Gastrocnemius medialis (tissue), 4 donors: ENCODE measurements around the gene DOC2A.

ENCODE experiments used
- POLR2A ChIP-seq, 2 donors: fragments of 450-650 bp; IDR thresholded peaks; one replicate each; pipeline ENCODE4 v1.6.1; 2017; ENCODE audit warnings: antibody characterized with exemption in 2 of 2, mild to moderate bottlenecking in 2 of 2, moderate library complexity in 2 of 2
- TF ChIP-seq, protein P1 (sequence below), 5 experiments: fragments of 450-650 bp in 3 of 5; fragments of 200-600 bp in 2 of 5; sonication (generic) in 2 of 5; IDR thresholded peaks in 4 of 5; conservative IDR thresholded peaks in 1 of 5; 1 replicate in 4 of 5; 2 replicates in 1 of 5; pipeline ENCODE4 v1.5.1; 2016 to 2019; ENCODE audit warnings: antibody characterized with exemption in 5 of 5, mild to moderate bottlenecking in 3 of 5, moderate library complexity in 3 of 5

DNA sequence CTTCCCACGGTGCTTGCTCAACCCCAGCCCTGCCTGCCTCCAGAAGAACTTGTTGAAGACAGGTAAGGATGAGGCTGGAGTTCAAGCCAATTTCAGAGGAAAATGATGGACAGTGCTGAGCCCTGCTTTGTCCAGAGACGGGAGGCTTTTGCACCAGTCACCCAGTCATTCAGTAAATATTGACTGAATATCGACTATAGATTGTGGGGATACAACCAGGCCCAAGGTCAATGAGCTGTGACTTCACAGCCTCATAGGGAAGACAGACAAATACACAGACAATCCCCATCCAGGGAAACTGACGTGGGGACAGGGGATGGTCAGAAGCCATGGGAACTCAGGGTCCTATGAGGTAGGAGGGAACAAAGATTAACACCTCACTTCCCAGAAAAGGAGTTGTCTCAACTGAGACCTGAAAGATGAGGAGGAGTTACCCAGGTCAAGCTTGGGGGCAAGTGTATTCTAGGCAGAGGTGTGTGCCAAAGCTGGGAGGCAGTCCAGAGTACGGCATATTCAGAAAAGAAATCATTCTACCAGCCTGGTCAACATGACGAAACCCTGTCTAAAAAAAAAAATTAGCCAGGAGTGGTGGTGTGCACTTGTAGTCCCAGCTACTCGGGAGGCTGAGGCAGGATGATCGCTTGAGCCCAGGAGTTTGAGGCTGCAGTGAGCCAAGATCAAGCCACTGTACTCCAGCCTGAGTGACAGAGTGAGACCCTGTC, 5.9 kb upstream of the DOC2A start:
- TF ChIP-seq, protein P1, sequence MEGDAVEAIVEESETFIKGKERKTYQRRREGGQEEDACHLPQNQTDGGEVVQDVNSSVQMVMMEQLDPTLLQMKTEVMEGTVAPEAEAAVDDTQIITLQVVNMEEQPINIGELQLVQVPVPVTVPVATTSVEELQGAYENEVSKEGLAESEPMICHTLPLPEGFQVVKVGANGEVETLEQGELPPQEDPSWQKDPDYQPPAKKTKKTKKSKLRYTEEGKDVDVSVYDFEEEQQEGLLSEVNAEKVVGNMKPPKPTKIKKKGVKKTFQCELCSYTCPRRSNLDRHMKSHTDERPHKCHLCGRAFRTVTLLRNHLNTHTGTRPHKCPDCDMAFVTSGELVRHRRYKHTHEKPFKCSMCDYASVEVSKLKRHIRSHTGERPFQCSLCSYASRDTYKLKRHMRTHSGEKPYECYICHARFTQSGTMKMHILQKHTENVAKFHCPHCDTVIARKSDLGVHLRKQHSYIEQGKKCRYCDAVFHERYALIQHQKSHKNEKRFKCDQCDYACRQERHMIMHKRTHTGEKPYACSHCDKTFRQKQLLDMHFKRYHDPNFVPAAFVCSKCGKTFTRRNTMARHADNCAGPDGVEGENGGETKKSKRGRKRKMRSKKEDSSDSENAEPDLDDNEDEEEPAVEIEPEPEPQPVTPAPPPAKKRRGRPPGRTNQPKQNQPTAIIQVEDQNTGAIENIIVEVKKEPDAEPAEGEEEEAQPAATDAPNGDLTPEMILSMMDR (IDR thresholded peaks at IDR 0.05 in 4 of 5, conservative IDR thresholded peaks at IDR 0.05 in 1 of 5), result no peak
- no peak for TF ChIP-seq POLR2A (IDR thresholded peaks at IDR 0.05)
